Thoracic aorta (tissue), 2 donors: ENCODE data around the gene SORL1. TPM values are rescaled to one million over a fixed set of nuclear protein-coding genes. Genes with fewer than 3 reads are reported as not detected.

Experiments used
- ATAC-seq: fragments of 150-250 bp; one replicate; pipeline ENCODE4 v1.8.0; 2017; ENCODE audit warnings: low read depth; ENCODE audit not compliant: insufficient number of reproducible peaks, low FRiP score
- DNase-seq: peaks from one replicate; pipeline ENCODE4 v3.0.0-alpha.2; 2020; ENCODE audit warnings: low spot score
- H3K27ac ChIP-seq, 2 donors: fragments of 200-600 bp; sonication (generic); 1 replicate in 1 of 2; 2 replicates in 1 of 2; pipeline ENCODE4 v1.5.1; 2016; ENCODE audit warnings: mild to moderate bottlenecking in 2 of 2, moderate library complexity in 2 of 2
- H3K27me3 ChIP-seq: fragments of 200-600 bp; sonication (generic); replicated peaks from 2 replicates; pipeline ENCODE4 v1.6.0; 2016; ENCODE audit warnings: mild to moderate bottlenecking; ENCODE audit not compliant: insufficient read depth
- H3K36me3 ChIP-seq: fragments of 200-600 bp; sonication (generic); one replicate; pipeline ENCODE4 v1.5.1; 2016
- H3K4me1 ChIP-seq, 2 donors: fragments of 200-600 bp; sonication (generic); 1 replicate in 1 of 2; 2 replicates in 1 of 2; pipeline versions ENCODE4 v1.5.1 to v1.6.0; 2016; ENCODE audit warnings: low read depth in 2 of 2, mild to moderate bottlenecking in 1 of 2; ENCODE audit not compliant: control insufficient read depth in 1 of 2
- H3K4me3 ChIP-seq: fragments of 200-600 bp; sonication (generic); 2 replicates; pipeline ENCODE4 v1.5.1; 2016; ENCODE audit warnings: mild to moderate bottlenecking
- H3K9me3 ChIP-seq: fragments of 200-600 bp; sonication (generic); 2 replicates; pipeline ENCODE4 v1.5.1; 2016
- CTCF ChIP-seq: fragments of 200-600 bp; sonication (generic); IDR thresholded peaks from one replicate; pipeline ENCODE4 v1.5.1; 2019; ENCODE audit warnings: antibody characterized with exemption
- total RNA-seq, 2 donors: library from RNA; depleted of rRNA; stranded (reverse); fragments of >200 nt; gene quantifications; one replicate each; pipeline versions ENCODE4 v1.1.0 to v1.2.3, GENCODE V29; 2016

Gene SORL1
- total RNA-seq, 2 donors from 2014 or later = 26.9 to 33.0 TPM

DNA sequence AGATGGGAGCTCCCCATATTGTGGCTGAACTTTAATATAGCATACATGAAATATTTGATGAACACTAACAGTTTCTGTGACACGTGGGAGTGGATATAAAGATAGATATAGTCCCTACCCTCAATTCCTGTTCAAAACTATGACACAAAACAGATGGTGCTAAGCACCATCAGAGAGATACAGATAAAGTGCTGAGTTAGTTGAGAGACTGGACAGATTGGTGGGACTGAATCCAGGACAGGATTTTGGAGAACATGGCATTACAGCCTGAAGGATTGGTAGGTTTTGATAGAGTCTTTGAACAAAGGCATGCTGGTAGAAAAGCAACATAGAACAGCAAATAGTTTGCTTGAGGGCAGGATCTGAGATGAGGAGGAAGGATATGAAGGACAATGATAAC lies 215.7 kb downstream of the SORL1 start:
- Histone ChIP-seq H3K36me3 (no peaks in the 10 kb centered on the region), H3K9me3 (no peaks in the 10 kb centered on the region), H3K4me1 (peaks cover 13 to 30% of the 10 kb centered on the region in 2 donors), H3K27ac (no peak overlapping the region), H3K4me3 (no peak overlapping the region), H3K27me3 (no peaks in the 10 kb centered on the region)
- ATAC-seq = no peak
- no peak for TF ChIP-seq CTCF
- DNase-seq = no peak

DNA sequence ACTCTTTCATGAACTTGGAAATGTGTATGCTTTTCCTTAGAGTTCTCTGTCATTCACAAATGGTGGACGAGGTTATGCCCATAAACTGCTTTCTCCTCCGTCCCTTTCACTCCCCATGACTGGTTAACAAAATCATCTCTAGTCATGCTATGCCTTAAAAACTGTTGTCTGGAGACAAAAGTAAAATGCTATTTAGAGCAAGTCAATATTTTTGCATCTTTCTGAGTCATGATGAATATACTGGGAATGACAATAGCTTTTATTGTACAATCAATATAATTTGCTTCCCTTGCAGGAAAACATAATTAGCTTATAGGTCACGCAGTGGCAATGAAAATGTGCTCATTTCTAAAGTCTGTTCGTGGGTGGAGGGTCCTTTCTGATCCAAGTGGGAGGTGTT lies 217.3 kb downstream of the SORL1 start:
- no peak overlapping the region for H3K4me3 ChIP-seq
- DNase-seq (no peak), ATAC-seq (no peak)

DNA sequence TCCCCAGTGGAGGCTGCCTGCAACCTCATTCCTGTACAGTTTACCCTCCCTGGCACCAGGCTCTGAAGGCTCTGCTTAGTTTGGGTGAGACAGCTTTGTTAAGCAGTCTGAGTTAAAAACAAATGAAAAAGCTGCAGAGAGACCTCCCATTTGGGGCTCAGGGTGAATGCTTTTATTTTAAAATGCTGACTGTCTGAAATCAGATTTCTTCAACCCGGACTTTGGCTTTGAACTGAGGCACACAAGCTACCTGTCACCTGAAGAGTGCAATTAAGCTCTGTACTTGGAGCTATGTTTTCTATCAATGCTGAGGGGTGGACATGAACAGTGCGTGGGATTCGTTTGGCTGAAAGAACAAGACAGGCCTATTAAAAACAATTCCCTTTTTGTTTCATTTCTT lies 218.2 kb downstream of the SORL1 start:
- ATAC-seq (no peak), DNase-seq (no peak)
- H3K4me1 ChIP-seq = peaks cover 20 to 48% of the 10 kb centered on the region in 2 donors
- H3K9me3 ChIP-seq = no peaks in the 10 kb centered on the region
- no peaks in the 10 kb centered on the region for H3K36me3 ChIP-seq
- no peak overlapping the region for H3K4me3 ChIP-seq
- H3K27me3 ChIP-seq = no peaks in the 10 kb centered on the region
- H3K27ac ChIP-seq = peak overlapping the region; percentile 79 to 80
- no peak for TF ChIP-seq CTCF

More for the DNA sequence above, 217.3 kb downstream of the SORL1 start:
- H3K4me1 ChIP-seq = peaks cover 20 to 46% of the 10 kb centered on the region in 2 donors
- H3K27ac ChIP-seq = no peak overlapping the region
- TF ChIP-seq CTCF = no peak
- H3K27me3 ChIP-seq = no peaks in the 10 kb centered on the region
- no peaks in the 10 kb centered on the region for H3K9me3 ChIP-seq
- no peaks in the 10 kb centered on the region for H3K36me3 ChIP-seq

- H3K27ac ChIP-seq = peak overlapping the region; percentile 79 to 80
- no peak for TF ChIP-seq CTCF
- peak overlapping the region; percentile 32 for H3K4me3 ChIP-seq
- H3K27me3 ChIP-seq = no peaks in the 10 kb centered on the region
- H3K9me3 ChIP-seq = no peaks in the 10 kb centered on the region
- peaks cover 20 to 48% of the 10 kb centered on the region in 2 donors for H3K4me1 ChIP-seq
- no peaks in the 10 kb centered on the region for H3K36me3 ChIP-seq
- DNase-seq (no peak), ATAC-seq (no peak)
Measured at GRCh38 chr11:121670805-121671282, 218.7 kb downstream of the SORL1 start.

- H3K9me3 ChIP-seq = no peaks in the 10 kb centered on the region
- DNase-seq (no peak), ATAC-seq (peak; percentile 58)
- H3K4me1 ChIP-seq = peaks cover 20 to 48% of the 10 kb centered on the region in 2 donors
- peak overlapping the region; percentile 79 to 80 for H3K27ac ChIP-seq
- peak overlapping the region; percentile 32 for H3K4me3 ChIP-seq
- H3K27me3 ChIP-seq = no peaks in the 10 kb centered on the region
- TF ChIP-seq CTCF = no peak
- H3K36me3 ChIP-seq = no peaks in the 10 kb centered on the region
Measured at GRCh38 chr11:121671283-121672168, 219.4 kb downstream of the SORL1 start.
